Sciatic nerve (tissue), 2 donors: ENCODE results near the gene ADPRHL1. TPM values are rescaled to one million over a fixed set of nuclear protein-coding genes. Genes with fewer than 3 reads are reported as not detected.
"Not testable (repeated sequence)": the region's sequence is repeated elsewhere in the genome, so short reads cannot be mapped to it uniquely, and the experiment has no call there.

Source experiments
- ATAC-seq: fragments of 200-7000 bp; cut with Tn5 transposase; one replicate; pipeline ENCODE4 v1.9.1; 2020; ENCODE audit warnings: mild to moderate bottlenecking, moderate library complexity
- DNase-seq: peaks from one replicate; pipeline ENCODE4 v3.0.0-alpha.2; 2020; ENCODE audit warnings: low spot score
- intact Hi-C: fragments of 100-400 bp; cut with DNase I; formaldehyde crosslinking; loops from one replicate; pipeline ENCODE4 v1.14.2; 2022
- total RNA-seq: library from RNA; stranded (reverse); fragmentation: NEBNext Ultra II Directional; extraction: Animal tissue kit (Norgen Biotek cat#: 25700); gene quantifications from one replicate; pipeline ENCODE4 v1.2.1, GENCODE V29; 2021
- donor health status: DM: no; HTN: no; CAD: no.
- donor health status: DM: no; HTN: no; CAD: no.

Gene ADPRHL1
- total RNA-seq, 1 donor from 2014 or later = 14.5 TPM

DNA sequence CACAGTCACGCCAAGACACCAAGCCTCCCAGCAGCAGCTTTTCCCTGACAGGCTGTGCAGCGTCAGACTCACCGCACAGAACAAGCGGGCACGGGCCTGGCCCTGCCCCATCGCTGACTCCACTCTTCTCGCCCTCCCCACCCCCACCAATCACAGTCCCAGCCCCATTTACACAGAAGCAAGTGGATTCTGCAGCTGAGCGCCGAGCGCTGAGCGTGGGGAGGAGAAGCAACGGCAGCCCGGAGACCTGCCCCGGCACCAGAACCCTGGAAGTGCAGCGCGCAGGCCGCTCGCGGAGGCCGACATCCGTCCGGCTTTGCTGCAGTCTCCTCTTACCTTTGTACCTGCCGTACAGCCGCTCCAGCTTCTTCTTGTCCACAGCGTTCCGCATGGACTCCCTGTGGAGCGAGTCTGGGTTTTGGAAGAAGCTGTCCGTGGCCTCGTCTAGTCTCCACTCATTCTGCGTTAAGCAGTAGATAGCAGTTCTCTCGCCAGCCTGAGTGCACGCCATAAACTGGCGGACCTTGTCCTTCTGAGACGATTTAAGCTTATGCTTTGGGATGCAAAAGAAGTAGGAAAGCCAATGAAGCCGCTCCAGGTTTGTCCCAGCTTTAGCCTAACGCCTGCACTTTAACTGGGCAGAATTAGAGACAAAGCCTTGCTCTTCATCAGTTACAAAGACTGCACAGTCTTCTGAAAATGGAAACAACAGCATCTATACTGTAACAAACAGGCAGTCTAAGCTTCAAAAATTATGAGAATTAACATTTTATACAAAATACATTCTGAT lies 30.4 kb upstream of the ADPRHL1 start:
- intact Hi-C loops = no loop called here
- peak; percentile 30 for ATAC-seq

DNA sequence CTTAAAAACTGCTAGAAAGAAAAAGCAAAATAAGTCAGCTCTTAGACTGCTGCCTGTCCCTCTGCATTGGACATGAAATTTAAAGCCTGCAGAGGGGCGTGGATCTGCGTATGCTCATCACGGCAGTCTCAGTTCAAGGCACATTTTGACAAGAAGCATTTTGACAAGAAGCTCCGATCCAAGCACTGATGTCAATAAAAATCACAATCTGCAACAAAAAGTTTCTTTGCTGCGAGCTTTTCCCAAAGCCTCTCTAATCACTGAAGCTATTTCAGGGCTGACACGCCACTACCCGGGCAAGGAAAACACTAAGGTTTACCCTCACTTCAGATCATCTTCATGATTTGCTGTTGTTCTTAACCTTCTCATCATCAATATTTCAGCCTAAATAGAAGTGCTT lies 29.8 kb upstream of the ADPRHL1 start:
- ATAC-seq = no peak
- intact Hi-C loops = no loop called here
- no peak for DNase-seq

More for the DNA sequence above, 30.4 kb upstream of the ADPRHL1 start:
- DNase-seq = no peak

DNA sequence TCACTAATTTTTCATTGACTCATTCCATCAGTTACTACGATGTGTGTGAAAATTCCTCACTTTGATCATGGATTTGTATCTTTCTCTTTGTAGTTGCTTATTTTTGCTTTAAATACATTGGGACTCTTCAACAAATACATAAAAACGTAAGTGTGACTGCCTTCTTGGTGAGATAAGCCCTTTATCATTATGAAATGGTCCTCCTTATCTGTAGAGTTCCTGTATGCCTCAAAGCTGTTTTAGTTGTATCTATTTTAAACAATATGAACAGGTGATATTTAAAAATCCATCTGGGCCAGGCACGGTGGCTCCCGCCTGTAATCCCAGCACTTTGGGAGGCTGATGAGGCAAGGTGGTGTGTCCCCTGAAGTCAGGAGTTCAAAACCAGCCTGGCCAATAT lies 25.9 kb upstream of the ADPRHL1 start:
- ATAC-seq (no peak), DNase-seq (no peak)
- intact Hi-C loops = no loop called here

DNA sequence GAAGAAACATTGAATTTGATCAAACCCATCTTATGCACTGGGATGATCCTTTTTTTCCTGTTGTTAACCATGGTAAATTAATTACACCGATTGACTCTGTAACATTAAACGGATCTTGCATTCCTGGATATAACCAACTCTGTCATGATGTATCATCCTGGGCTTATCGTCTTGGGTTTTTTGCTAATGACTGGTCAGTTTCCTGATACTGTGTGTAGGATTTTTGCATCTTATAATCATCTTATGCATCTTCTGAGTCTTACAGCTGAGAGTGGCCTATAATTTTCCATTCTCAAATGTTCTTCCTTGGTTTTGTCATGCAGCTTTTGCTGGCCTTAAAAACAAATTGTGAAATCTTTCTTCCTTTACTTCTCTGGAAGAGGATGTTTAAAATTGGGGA lies 24.4 kb upstream of the ADPRHL1 start:
- DNase-seq = no peak
- intact Hi-C loops = no loop called here
- ATAC-seq = no peak

DNA sequence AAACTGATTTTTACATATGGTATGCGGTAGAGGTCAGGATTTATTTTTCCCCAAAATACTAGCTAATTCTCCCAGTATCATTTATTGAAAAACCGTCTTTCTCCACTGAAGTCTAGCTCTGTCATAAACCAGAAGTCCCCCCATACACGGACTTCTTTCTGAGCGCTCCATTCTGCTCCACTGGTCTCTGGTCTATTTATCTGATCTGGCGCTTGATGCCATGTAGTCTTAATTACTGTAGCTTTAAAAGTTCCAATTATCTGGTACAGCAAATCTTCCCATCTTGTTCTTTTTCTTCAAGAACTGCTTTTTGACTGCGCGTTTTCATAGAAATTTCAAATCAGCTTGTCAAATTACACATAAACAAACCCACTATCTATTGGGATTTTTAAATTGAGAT lies 23.5 kb upstream of the ADPRHL1 start:
- no peak for ATAC-seq
- DNase-seq = no peak
- intact Hi-C loops = no loop called here

DNA sequence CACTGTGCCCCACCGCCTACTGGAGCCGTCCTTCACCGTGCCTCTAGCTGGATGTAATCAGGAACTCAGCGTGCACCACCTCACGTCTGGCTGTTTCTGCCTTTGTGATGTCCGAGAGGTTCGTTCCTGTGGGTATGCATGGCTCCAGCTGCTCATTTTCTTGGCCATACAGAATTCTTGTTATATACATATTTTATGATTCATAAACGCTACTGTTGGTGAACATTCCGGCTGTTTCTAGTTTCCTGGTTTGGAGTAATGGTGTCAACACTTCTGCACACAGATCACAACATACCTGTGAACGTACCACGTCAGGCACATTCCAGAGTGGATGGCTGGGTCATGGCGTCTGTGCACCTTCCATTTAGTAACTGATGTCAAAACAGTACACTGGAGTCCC lies 22.6 kb upstream of the ADPRHL1 start:
- ATAC-seq (no peak), DNase-seq (no peak)
- intact Hi-C loops = no loop called here

DNA sequence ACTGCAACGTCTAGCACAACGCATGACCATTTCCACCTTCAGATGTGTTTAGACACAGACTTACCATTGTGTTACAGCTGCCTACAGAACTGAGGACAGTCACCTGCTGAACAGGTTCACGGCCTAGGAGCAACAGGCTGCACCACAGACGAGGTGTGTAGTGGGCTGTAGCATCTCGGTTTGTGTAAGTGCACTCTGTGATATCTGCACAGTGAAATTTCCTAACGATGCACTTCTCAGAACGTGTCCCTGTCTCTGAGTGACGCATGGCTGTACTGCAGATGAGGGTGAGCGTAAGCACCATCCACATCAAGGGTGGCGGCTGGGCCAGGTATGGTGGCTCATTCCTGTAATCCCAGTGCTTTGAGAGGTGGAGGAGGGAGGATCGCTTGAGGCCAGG lies 22.0 kb upstream of the ADPRHL1 start:
- DNase-seq = no peak
- intact Hi-C loops = no loop called here
- ATAC-seq = no peak

DNA sequence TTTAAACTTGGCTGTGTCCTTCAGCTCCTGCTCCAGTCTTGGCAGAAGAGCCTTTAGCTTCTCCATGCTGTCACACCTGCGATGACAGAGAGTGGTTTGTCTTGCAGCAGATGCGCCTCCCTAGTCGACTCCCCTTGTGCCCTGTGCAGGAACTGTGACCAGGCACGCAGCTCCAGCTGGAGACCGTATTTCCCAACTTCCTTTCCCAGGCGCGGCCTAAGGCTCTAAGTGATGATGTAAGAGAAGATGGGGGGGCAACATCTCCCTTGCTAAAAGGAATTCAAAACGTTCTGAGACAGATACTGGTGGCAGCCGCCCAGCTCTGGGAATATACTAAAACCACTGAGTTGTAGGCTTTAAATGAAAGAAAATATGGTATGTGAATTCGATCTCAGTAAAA lies 20.9 kb upstream of the ADPRHL1 start:
- ATAC-seq (peak; percentile 45), DNase-seq (no peak)
- intact Hi-C loops = no loop called here

DNA sequence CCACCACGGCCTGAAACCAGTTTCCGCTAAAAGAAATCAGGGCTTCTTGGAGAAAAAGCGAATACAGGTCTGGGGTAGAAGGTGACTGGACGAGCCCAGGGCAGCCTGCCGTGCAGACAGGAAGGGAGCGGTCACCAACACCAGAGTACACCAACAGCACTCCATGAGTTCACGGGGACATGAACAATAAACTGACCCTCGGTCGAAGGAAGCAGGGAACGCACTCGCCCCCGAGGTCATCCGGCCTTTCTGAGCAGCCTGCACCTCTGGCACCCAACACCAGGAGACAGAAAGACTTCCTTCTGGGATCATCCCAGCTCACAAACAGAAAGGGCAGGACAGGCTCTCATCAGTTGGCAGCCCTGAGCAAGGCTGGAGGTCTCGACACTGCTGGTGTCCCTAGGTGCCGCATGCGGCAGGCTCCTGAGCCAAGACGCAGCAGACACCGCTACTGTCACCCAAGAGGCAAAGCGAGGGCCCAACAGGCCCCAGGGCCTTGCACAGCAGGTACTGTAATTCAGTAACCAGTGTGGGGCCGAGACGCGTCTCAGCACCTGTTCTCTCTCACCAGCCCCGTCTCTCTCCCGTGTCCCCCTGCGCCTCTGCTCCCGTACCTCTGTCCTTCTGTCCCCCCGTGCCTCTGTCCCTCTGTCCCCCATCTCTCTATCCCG lies 19.2 kb upstream of the ADPRHL1 start:
- no peak for ATAC-seq
- intact Hi-C loops = no loop called here
- no peak for DNase-seq

DNA sequence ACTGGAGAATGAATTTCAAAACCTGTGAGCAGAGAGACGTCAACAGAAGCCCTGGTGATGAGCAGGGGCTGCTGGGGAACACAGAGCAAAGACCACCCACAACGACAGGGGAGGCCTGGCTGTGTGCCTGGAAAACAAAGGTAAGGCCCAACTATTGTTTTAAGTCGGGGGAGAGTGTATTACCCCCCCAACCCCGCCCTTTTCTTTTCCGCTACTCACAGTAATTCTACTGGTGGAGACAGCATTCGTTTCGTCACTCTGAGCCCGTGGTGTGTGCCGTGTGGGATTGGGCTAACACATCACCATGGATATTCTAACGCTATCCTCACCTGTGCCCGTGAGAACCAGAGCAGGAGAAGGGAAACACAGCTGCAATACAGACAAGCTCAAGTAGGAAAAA lies 18.6 kb upstream of the ADPRHL1 start:
- ATAC-seq (no peak), DNase-seq (no peak)
- intact Hi-C loops = no loop called here

DNA sequence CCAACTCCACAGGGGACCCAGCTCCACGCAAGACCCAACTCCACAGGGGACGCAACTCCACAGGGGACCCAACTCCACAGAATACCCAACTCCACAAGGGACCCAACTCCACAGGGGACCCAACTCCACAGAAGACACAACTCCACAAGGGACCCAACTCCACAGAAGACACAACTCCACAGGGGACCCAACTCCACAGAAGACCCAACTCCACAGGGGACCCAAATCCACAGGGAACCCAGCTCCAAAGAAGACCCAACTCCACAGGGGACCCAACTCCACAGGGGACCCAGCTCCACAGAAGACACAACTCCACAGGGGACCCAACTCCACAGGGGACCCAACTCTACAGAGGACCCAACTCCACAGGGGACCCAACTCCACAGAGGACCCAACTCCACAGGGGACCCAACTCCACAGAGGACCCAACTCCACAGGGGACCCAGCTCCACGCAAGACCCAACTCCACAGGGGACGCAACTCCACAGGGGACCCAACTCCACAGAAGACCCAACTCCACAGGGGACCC lies 17.4 kb upstream of the ADPRHL1 start:
- intact Hi-C loops, ATAC-seq, DNase-seq: not testable (repeated sequence)

DNA sequence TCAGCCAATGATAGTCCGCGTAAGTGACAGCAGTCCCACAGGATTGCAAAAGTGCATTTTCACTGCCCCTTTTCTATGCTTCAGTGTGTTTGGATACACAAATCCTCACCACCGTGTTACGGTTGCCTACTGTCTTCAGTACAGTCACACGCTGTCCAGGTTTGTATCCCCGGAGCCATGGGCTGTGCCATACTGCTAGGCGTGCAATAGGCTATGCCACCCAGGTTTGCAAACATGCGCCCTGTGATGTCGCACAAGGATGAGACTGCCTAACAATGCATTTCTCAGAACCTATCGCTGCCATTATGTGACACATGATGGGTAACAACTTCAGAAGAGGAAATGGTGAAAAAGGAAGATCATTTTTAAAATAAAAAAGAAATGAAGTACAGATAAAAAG lies 16.8 kb upstream of the ADPRHL1 start:
- DNase-seq = no peak
- intact Hi-C loops = no loop called here
- ATAC-seq = no peak

DNA sequence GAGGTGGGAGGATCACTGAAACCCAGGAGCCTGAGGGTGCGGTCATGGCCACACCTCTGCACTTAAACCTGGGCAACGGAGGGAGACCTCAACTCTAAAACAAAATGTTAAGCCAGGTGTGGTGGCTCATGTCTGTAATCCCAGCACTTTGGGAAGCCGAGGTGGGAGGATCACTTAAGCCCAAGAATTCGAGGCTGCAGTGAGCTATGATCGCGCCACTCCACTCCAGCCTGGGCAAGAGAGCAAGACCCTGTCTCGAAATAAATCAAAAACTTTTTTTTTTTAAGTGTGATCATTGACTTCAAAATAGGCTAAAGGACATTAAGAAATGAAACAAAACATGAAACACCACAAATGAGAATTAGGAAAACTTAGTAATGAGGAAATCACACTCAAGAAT lies 16.3 kb upstream of the ADPRHL1 start:
- intact Hi-C loops = no loop called here
- no peak for DNase-seq
- no peak for ATAC-seq

DNA sequence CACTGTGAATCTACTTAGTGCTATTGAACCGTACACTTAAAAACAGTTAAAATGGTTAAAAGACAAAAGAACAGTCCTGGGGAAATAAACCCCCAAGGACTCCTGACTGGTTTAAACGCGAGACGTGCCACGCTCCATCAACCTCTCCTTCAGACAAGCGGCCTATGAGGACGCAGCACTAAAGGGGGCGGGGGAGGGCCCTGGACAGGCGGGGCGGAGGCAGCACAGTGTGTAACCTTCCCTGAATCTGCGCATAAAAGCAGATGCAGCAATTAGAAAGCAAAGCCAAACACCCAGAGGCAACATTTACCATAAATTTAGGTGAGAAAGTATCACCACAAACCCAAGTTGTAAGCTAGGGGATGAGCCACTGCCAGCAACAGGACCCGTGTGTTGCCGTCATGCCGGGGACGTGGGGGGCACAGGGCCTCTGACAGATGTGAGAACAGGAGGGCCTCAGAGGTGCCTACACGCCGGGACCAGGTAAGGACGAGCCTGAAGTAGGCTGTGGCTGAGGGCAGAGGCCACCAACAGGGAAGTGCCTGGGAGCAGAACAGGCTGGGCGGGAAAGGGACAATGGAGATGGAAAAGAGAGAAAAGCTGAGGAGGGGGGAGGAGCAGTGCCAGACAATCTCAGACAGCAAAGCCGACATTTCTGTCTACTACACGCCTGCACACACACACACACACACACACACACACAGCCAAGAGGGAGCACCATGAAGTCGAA lies 15.3 kb upstream of the ADPRHL1 start:
- intact Hi-C loops = no loop called here
- DNase-seq = no peak
- ATAC-seq = no peak

DNA sequence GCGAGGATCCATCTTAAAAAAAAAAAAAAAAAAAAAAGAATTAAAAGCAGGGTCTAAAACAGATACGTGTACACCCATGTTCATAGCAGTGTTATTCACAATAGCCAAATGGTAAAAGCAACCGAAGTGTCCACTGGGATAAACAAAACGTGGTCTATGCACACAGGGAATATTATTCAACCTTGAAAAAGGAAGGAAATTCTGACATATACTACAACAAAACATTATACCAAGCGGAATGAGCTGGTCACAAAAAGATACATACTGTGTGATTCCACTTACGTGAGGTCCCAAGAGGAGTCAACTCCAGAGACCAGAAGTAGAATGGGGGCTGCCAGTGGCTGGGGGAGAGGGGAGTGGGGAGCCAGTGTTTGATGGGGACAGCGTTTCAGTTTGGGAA lies 14.7 kb upstream of the ADPRHL1 start:
- intact Hi-C loops = no loop called here
- DNase-seq (no peak), ATAC-seq (no peak)

DNA sequence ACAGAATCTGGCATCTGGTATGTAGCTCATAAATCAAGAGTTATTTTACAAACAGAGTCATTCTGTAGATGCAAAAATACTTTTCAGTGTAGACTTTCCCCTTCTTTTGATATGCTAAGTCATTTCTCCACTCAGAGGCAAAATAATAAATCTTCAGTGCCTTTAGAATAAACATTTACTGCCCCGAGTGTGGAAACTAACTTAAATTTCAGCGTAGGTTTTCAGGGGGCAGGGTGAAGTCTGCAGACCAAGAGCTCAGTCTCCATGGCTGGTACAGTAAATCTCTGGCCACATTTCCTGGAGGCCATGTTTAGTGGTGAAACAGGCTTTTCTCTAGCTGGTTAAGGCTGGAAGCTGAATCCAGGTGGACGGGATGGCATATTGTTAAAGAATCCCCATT lies 13.1 kb upstream of the ADPRHL1 start:
- intact Hi-C loops = no loop called here
- DNase-seq (no peak), ATAC-seq (no peak)

DNA sequence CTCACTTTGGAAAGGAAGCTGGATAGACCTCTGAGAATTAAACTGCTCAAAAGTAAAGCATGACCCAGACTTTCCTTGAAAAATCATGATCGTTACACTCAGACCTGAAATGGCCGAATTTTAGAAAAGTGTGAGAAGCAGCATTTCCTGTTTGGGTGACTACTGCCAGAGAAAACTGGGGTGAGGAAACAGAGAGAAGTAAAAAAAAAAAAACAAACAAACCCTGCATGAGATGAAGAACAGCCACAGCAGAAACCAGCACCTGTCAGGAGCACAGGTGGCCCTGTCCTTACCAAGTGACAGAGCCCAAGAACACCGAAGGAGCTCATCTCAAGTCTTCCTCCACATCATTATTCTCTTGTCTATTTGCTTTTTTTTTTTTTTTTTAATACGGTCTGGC lies 12.0 kb upstream of the ADPRHL1 start:
- DNase-seq (no peak), ATAC-seq (no peak)
- intact Hi-C loops = no loop called here

DNA sequence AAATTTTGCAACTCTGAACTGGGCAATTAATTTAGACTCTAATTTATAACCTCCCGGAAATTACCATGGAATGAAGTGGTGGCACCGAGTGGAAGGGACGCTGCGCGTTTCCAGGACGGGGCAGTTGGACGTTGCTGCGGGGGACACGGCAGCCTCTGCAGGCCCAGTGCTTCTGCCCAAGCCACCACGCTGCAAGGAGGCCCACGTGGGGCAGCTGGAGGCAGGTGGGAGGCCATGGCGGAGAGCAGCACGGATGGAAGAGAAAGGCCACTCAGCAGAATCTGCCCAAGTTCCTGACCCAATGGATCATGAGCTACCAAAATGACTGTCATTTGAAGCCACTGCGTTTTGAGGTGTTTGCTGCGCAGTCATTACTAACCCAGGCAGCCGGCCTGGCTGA lies 11.2 kb upstream of the ADPRHL1 start:
- no peak for DNase-seq
- intact Hi-C loops = no loop called here
- no peak for ATAC-seq

DNA sequence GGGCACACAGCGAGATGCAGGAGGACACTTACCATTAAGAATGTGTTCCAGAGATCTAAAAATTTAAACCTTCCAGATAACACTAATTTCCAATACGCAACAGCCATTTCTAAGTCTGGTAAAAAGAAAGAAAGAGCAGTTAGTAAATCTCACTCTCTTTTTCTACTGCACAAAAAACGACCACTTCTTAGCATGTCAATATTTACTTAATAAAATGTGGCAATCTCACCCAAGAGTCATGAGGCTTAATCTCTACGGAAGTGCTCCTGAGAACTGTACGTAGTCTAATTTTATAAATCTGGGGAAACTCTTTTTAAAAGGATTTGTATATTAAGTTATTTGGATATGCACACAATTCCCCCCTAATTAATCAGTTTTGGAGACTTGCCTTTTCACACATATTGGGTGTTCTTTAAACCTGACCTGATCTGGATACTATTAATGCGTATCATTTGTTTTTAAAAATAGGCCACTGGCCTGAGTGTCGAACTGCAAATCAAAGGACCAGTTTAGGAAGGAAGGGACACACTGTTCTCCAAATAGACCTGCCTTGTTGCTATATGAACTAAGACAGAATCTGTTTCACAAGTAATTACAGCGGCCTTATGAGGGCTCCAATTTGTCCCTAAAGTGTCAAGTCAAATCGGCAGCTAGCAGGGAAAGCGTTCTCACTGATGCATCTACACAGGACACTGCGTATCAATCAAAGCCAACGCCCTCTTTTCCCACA lies 7.9 kb upstream of the ADPRHL1 start:
- ATAC-seq (no peak), DNase-seq (no peak)
- intact Hi-C loops = no loop called here
